Activated CD4-positive, alpha-beta T cell treated with anti-CD3 and anti-CD28 coated beads, Interleukin-2, Interleukin-4, amounts not matched to agents 100 ng/mL and 50 ng/mL, durations not matched to agents 16 hours and 8 hours (primary cell): Measurements from ENCODE around the gene ABCF2.

Experiments used
- DNase-seq: peaks from one replicate; pipeline ENCODE4 v3.0.0-alpha.2; 2020; ENCODE audit warnings: low spot score

The ABCF2 gene

DNA sequence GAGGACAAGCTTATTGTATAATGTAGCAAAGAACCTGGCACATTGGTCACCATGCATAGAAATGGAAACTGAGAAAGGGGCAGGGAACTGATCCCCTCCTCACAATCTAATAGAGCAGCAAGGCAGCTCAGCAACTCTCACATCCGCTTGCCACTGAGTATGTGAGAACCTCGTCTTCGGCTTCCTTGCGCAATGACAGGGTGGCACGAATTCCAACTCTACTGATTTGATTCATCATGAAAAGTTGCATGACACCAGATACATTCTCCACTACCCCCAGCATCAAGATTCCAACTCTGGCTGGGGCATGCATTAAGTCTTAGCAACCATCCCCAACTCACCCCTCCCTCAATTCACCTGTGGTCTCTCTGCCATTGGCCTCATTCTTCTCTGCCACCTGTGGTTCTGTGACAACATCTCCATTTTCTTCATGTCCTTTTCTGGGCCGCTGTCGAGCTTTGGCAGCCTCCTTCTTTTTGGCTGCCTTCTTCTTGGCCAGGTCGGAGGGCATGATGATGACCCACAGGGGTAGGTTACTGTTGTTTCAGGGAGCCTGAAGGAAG is 976 bp downstream of the ABCF2 start:
- no peak for DNase-seq

DNA sequence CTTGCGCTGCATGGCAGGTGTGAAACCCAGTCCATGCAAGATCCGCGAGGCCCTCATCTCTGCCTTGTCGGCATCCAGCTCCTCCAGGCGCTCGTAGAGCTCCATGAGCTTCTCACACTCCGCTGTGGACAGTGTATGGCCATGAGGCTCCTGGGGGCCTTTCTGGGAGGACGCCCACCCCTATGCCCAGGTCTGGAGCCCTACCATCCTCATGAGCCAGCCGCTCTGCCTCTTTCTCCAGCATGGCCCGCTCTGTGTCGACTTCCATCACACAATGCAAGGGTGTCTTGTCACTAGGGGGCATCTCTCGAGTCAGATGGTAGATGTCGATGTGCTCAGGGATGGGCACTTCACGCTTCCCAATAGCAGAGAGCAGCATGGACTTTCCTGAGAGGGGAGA is 3.3 kb downstream of the ABCF2 start:
- no peak for DNase-seq

DNA sequence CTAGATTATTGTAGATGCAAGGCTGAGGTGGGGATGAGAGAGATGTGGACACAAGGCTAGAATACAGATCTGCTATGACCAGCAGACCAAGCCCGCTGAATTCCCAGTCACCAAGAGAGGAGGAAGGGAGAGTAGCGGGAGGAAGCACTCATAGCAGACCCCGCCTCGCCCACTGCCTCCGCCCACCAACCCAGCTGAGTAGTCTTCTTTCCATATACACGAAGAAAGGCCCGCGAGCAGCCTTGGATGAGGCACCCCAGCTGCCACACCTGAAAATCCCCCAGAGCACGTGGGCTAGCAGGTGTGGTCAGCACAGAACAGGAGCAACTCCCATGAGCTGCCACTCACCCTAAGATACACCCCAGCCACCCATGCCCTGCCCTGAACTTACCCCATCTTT is 8.8 kb downstream of the ABCF2 start:
- no peak for DNase-seq

DNA sequence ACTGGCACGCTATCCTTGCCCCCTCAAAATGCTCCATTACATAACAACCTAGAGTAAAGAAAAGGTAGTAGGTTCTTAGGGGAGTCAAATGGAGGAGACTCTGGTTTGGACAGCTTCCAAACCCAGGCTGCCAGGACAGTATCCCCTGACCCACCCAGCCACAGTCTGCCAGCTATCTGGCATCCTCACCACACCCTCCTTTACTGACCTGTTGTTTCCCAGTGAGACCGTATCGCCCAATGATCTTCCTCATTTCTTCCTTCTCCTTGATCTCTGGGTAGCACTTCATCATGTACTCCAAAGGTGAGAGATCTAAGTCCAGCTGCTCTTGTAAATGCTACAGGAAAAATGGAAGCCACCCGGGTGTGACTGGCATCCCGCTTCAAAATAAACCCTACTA is 11.6 kb downstream of the ABCF2 start:
- DNase-seq: no peak

DNA sequence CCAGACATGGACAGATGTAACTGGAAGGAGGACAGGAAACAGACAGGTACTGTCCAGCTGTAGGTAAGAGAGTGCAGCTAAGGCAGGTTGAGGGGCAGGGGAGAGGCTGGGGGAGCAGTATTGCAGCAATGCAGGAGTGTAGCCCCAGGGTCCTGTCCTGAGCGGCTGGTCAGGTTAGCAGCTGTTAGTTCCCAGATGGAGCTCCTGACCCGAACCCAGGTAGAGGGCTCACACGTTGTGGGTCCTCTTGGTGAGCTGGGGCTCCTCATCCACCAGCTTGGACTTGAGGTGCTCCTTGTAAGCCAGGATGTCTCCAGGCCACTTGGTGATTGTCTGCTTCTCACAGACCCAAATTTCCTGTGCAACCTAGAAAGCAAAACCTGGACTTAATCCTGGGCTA is 13.2 kb downstream of the ABCF2 start:
- no peak for DNase-seq

DNA sequence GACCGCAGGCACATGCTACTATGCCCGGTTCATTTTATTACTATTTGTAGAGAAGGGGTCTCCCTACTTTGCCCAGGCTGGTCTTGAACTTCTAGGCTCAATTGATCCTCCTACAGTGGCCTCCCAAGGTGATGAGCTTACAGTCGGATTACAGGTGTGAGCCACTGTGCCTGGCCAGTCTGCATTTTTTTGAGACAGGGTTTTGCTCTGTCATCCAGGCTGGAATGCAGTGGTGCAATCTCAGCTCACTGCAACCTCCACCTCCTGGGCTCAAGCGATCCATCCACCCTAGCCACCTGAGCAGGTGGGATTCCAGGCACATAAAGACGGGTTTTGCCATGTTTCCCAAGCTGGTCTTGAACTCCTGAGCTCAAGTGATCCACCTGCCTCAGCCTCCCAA is 14.4 kb downstream of the ABCF2 start:
- DNase-seq: no peak

DNA sequence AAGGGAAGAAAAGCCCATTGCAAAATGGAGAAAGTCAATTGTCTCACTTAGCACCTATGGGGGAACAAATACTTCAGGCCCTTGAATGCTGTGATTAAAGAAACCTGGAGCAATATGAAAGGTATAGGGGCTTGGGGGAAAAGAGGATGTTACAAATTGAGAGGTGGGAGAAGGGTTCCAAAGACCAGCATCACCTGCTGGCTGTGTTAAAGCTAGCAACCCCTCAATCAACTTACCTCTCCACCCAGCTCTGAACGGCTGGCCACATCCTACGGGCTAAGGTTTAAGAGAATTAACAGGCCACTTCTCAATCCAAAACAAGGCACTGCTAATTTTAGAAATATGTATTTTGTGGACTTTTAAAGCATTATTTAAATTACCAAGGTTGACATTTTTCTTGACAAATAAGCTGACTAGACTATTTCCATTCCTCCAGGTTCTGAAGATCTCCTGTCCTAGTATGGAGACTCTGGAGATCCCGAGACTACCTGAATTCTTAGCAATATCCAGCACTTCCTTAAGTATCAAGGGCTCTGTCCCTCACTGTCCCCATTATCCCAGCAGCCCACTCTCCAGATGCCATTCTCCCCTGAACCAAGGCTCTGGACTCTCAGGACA is 15.7 kb downstream of the ABCF2 start:
- DNase-seq: no peak

DNA sequence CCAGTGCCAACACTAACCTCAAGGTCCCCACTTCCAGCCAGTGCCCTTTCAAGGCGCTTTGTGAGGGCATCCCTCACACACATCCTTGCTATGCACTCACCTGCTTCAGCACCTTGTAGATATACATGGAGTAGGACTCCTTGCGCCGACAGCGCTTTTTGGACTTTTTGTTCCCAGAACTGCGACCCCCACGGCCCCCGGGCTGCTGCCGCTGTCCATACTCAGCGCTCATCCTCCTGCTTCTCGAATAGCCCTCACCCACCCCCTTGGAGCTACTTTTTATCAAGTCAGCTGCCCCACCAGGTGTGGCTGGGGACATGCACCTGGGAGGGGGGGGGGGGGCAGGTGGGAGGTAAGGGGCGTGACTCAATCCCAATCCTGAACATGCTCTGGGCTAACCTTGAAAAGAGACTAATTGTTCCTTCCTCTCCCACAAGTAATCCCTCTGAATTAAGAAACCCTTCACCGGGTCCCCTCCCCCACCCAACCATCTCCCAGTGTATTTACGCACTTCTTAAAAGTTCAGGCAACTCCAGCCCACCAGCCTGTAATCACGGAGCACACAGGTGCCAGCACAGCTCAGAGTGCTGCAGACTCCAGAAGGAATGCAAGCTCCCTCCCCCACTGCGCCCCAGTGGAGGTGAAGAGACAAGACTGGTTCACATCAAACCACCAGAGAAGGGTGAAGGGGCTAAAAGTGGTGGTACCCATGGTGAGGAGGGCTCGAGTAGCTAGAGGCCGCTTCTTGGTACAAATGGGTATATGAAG is 16.7 kb downstream of the ABCF2 start, which contains the start of gene H2BK1:
H2BK1 (minus strand) TSS at position 402 of the 768 bp plus-strand sequence; CDS start at position 232, 170 bp downstream.
- DNase-seq: no peak

DNA sequence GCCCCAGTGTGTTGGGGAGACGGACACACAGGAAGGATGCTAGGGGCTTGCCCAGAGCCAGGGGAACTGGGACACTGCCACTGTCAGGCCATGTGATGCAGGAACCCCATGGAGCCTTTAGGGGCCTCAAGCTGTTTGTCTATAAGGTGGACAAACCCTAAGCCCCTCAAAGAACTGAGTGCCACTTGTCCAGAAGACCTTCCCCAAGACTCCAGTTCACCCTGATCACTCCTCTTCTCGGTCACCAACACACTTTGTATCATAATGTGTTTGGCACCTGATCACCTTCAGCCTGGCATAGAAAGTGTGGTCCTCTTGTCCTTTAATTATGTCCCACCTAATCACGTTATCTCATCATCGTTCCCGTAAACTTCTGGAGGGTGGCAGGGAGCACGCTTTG is 17.4 kb downstream of the ABCF2 start:
- no peak for DNase-seq

DNA sequence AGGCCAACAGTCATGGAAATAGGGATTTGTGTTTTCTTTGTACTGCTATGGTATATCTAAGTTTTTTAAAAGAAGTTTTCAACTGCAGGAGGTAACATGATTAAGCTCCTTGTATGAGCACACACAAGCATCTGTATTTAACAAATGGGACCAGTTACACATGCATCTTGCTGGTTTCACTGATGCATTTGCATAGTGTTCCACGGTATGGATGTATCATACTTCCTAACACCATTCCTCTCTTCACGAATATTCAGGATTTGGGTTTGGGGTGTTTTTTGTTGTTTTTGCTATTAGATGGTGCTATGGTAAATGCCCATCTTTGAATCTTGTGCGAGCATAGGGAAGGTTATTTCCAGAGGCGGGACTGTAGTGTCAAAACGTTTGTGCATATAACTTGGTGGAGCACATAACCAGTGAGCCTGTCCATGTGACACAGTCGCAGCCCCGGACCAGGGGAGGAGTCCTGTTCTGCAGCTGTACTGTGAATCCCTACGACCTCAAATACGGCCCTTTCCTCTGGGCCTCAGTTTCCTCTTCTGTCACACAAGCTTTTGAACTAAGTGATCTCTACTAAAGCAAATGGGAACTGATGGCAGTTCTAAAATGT is 18.6 kb downstream of the ABCF2 start:
- DNase-seq: no peak

DNA sequence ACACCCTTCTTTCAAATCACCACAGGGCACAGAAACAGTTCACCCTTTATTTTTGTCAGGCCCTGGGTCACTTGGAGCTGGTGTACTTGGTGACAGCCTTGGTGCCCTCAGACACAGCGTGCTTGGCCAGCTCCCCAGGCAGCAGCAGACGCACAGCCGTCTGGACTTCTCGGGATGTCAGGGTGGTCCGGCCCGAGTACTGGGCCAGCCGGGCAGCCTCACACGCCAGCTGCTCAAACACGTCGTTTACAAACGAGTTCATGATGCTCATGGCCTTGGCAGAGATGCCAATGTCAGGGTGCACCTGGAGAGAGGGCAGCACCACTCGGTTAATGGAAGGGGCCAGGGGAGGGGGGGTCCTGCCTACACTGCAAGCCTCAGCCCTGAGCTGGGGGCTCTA is 19.2 kb downstream of the ABCF2 start:
- no peak for DNase-seq

DNA sequence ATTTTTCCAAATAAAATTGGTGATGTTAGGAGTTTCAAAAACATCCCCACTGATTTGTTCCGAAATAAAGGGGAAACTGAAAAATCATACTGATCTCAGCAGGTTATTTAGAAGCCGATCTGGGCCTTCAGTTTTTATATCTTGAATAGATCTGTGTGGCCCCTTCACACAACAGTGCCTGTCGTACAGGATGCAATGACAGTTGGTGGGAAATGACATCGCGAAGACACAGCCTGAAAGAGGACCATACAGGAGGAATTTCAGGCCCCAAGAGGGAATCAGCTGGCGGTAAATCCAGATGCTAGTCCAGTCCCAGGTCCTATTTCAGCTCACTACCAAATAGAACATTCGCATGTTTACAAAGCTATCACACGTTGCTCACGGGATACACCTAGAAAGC is 19.7 kb downstream of the ABCF2 start:
- DNase-seq: no peak

DNA sequence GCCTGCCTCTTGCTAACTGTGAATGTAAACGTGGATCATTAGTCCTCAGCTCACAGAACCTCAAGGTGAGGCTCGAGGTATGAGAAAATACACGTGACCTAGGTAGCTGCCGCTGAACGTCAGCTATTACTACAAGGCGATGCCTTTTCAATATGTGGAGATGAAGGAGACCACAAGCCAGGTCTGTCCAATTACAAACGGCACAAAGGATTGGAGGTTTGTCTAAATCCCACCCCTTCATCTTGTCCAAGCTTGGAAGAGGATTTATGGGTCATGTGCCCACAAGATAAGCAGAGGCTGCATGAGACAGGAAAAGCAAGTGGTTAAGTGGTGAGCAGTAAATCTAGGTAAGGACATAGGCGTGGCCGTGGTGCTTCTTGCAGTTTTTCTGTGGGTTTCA is 20.1 kb downstream of the ABCF2 start:
- no peak for DNase-seq

DNA sequence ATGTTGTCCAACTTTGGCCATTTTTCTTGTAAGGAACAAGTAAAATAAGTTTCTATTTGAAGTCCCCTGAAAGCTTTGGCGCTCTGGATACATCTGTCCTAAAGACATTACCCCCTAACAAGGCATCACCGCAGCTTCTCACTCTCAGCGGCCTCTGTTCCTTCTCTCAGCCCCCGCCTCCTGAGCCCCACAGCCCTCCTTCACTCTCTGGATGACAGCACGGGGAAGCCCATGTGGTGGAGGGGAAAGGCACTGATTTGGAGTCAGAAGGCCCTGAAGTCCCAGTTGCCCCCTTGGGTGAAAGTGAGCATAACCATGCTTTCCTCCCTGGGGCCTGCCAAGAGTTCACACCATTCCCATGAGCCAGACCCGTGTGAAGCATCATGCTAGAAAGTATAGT is 21.3 kb downstream of the ABCF2 start:
- DNase-seq: no peak

DNA sequence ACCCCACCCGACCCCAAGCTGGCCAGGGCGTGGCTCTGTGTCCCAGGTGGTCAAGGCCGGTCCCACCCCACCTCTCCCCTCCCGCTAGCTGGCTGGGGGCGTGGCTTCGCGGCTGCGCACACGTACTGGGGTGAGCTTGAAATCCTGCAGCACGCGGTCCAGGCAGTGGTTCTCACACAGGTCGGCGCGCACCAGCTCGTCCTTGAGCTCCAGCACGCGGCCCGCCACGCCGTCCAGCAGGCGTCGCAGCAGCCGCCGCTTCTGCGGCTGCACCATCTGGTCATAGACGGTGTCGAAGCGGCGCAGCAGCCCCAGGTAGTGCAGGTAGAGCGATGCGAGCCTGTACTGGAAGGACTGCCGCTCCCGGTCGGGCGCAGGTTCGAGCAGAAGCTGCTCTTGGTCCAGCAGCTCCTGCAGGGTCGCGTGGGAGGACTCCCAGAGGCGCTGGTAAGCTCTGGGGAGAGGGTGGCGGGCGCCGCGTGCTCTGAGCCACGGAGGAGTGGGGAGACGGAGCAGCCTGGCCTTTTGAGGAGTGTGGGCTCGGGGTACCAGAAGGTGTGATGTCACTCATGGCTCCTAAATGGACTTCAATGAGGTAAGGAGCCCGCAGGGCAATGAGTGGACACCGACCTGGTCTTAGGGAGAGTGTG is 22.5 kb downstream of the ABCF2 start:
- no peak for DNase-seq

DNA sequence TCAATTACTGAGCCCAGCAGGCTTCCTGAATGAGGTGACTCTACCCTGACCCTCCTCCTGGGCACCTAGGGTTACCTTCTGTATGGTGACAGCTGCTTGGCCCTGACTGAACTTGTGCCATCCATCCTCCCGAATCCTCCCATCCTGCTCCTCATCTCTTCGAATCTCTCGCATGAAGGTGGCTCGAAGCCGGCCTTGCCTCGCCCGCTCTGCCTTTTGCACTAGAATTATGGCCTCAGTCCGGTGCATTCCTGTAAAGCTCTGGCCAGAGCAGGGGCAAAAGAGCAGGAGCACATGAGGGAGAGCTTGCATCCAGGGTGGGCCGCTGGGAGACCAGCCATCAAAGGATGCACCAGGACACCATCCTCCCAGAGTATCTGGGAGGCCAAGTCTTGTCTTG is 24.2 kb downstream of the ABCF2 start:
- no peak for DNase-seq

DNA sequence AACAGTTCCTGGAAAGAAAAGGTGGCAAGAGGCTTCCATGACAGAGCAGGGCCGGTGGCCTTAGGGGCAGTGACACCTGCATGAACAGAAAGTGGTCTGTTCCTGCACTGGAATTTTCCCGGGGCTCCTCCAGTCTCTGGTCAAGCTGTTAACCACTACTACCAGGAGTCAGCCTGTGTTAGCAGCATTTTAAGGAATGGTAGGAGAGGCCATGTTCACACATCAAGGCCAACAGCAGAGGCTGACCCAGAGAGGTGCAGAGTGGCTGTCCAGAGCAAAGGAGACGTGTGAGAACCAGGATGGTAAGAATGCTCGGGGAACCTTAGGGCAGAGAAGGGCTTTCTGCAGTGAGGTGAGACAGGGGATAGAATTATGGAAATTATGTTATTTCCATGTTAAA is 25.3 kb downstream of the ABCF2 start:
- DNase-seq: no peak

DNA sequence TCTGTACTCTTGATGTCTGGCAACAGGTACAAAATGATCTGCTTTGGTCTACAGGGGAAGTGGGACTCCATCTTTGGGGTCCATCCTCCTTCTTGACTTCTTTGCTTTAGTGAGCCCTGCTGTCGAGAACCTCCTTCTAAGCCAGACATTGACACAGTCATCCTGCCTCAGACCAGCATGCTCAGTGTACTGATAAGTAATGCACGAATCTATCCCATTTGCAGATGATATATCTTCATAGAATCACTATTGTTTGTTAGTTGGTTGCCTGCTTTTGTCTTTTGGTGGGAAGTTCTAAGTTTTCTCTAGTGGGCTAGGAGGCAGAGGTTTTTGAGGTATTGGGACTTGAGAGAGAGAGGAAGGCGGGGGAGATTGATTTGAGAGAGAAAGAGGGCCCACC is 25.7 kb downstream of the ABCF2 start:
- no peak for DNase-seq

DNA sequence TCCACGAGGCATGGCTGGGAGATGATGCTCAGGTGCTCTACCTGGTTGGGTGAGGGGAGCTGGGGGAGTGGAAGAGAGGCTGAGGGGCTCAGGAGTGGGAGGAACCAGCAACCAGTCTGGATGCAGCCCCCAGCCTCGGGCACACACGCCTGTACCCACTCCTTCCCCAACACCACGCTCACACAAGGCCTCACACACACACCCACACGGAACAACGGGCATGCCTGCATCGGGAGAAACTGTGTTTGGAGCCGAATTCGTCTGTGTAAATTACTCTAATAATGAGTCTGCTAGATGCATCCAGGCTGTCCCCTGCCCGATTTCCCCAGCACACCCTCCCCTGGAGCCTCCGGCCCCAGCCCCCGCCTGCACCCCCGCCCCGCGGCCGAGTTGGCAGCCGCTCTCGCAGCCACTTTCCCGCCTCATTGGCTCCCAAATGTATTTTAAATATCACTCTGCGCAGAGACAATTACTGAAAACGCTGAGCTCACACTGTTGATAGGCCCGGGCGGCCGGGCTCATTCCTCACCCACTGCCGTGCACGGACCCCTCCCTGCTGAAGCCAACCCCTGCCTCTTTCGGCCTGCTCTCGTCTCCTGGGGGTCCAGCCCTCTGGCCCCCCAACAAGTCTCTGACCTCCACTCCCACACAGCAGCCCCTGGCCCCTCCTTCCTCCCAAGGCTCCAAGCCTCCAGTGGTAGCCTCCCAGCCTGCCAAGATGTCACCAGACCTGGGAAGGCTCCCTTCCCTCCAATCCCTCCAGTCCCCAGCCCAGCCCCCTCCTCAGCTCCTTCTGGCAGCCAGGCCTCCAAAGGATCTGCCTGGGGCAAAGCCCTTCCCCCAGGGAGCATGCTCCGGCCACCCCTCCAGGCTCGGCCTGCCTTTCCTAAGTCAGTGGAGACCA is 27.8 kb downstream of the ABCF2 start:
- no peak for DNase-seq

DNA sequence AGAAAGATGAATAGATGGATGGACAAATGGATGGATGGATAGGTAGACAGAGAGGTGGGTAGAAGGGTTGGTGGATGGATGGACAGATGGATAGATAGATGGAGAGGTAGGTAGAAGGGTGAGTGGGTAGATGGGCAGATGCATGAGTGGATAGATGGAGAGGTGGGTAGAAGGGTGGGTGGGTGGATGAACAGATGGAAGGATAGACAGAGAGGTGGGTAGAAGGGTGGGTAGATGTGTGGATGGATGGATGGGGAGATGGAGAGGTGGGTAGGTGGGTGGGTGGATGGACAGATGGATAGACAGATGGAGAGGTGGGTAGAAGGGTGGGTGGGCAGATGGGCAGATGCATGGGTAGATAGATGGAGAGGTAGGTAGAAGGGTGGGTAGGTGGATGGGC is 29.1 kb downstream of the ABCF2 start:
- DNase-seq: no peak

DNA sequence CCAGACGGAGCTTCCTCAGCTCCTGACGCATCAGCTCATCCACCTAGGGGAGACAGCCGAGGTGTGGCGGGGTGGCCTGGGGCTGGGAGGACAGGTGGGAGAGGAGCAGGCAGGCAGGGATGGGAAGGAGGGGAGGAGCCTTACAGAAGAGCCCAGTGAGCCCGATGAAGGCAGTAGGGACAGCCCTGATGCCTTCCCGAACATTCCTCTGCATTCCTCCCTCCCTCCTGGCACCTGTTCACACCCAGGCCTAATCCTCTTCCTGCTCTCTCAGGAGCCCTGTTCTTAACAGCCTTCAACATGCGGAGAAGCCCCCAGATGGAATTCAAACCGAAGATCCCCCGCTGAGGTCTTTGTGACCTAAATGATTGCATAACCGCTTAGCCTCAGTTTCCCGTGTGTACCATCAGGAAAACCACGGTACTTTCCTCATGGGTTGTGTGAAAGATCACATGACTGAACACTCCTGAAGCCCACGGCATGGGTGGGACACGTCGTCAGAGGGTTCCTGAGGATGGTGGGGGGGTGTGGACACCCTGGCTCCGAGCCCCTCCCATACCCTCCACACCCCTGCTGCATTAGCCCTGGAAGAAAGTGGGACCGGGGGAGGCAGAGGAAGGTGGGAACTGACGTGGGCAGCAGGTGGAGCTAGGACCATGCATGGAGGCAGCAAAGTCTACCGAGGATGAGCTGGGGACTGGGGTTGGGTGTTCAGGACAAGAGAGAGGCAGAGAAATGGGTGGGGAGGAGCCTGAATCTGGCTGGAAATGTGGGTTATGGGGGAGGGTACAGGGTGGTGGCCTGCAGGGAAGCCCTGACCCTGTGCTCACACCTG is 31.2 kb downstream of the ABCF2 start:
- no peak for DNase-seq
